NCI-H748 (cell line): ENCODE data around the gene ARSB.
"Not testable (repeated sequence)": the region's sequence is repeated elsewhere in the genome, so short reads cannot be mapped to it uniquely, and the experiment has no call there.

Source experiments
- DNase-seq: peaks from one replicate; lab custom pipeline; 2025; ENCODE audit not compliant: unreplicated experiment; lab: John Stamatoyannopoulos, UW

Gene ARSB

GRCh38 chr5:78851891-78852290 is 133.2 kb downstream of the ARSB start:
- not testable (repeated sequence) for DNase-seq

GRCh38 chr5:78845470-78845869 is 139.6 kb downstream of the ARSB start:
- no peak for DNase-seq

GRCh38 chr5:78843436-78843835 is 141.7 kb downstream of the ARSB start:
- no peak for DNase-seq

GRCh38 chr5:78841767-78842166 is 143.3 kb downstream of the ARSB start:
- DNase-seq = no peak

GRCh38 chr5:78838753-78839152 is 146.4 kb downstream of the ARSB start:
- no peak for DNase-seq

GRCh38 chr5:78837836-78838235 is 147.3 kb downstream of the ARSB start:
- no peak for DNase-seq

- DNase-seq = no peak
These were observed 149.9 kb downstream of the ARSB start for GRCh38 chr5:78835176-78835575.

- no peak for DNase-seq
These were observed 151.8 kb downstream of the ARSB start for GRCh38 chr5:78833284-78833683.

GRCh38 chr5:78830528-78831046 is 154.5 kb downstream of the ARSB start:
- no peak for DNase-seq

GRCh38 chr5:78829811-78830527 is 155.1 kb downstream of the ARSB start:
- no peak for DNase-seq

- no peak for DNase-seq
These were observed 157.4 kb downstream of the ARSB start for GRCh38 chr5:78827725-78828124.

GRCh38 chr5:78824831-78825281 is 160.3 kb downstream of the ARSB start:
- DNase-seq = no peak

GRCh38 chr5:78823196-78823595 is 161.9 kb downstream of the ARSB start:
- DNase-seq = no peak

GRCh38 chr5:78821536-78822021 is 163.5 kb downstream of the ARSB start:
- no peak for DNase-seq

- no peak for DNase-seq
These were observed 165.4 kb downstream of the ARSB start for GRCh38 chr5:78819707-78820106.

- no peak for DNase-seq
These were observed 165.9 kb downstream of the ARSB start for GRCh38 chr5:78819166-78819565.

- no peak for DNase-seq
These were observed 168.9 kb downstream of the ARSB start for GRCh38 chr5:78816143-78816765.

- DNase-seq = no peak
These were observed 171.1 kb downstream of the ARSB start for GRCh38 chr5:78813906-78814530.

- DNase-seq = no peak
These were observed 171.8 kb downstream of the ARSB start for GRCh38 chr5:78813286-78813685.

GRCh38 chr5:78811866-78812265 is 173.2 kb downstream of the ARSB start:
- peak; percentile 97 for DNase-seq

GRCh38 chr5:78811121-78811817 is 173.8 kb downstream of the ARSB start:
- DNase-seq = no peak
